ENCODE data around the gene TOM1L1. TPM values are rescaled to one million over a fixed set of nuclear protein-coding genes. Genes with fewer than 3 reads are reported as not detected.

Gene TOM1L1
- total RNA-seq, 4 donors from 2014 or later: 7.1 to 103 (median 55.4) TPM

DNA sequence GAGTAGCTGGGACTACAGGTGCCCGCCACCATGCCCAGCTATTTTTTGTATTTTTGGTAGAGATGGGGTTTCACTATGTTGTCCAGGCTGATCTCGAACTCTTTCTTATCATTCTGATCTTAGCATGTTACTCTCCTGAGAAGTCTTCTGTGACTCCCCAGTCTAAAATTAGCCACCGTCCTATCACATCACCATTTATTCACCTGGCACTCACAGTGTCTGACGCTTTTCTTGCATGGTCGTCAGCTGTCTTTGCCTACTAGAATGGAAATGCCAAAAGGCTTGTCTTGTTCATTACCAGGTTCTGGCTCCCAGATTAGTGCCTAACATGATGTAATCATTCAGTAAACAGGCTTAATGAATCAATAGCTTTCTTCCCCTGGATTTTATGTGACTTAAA, 23.8 kb downstream of the TOM1L1 start:
- TF ChIP-seq EP300 (IDR thresholded peaks at IDR 0.05; ENCODE audit: low read depth) (no peak), POLR2A (IDR thresholded peaks at IDR 0.05) (no peak), POLR2AphosphoS5 (IDR thresholded peaks at IDR 0.05) (no peak)
- TF ChIP-seq, protein P1, sequence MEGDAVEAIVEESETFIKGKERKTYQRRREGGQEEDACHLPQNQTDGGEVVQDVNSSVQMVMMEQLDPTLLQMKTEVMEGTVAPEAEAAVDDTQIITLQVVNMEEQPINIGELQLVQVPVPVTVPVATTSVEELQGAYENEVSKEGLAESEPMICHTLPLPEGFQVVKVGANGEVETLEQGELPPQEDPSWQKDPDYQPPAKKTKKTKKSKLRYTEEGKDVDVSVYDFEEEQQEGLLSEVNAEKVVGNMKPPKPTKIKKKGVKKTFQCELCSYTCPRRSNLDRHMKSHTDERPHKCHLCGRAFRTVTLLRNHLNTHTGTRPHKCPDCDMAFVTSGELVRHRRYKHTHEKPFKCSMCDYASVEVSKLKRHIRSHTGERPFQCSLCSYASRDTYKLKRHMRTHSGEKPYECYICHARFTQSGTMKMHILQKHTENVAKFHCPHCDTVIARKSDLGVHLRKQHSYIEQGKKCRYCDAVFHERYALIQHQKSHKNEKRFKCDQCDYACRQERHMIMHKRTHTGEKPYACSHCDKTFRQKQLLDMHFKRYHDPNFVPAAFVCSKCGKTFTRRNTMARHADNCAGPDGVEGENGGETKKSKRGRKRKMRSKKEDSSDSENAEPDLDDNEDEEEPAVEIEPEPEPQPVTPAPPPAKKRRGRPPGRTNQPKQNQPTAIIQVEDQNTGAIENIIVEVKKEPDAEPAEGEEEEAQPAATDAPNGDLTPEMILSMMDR (IDR thresholded peaks at IDR 0.05): no peak
- Histone ChIP-seq H3K4me3 (no peak overlapping the region), H3K27ac (no peak overlapping the region), H3K36me3 (no peaks in the 10 kb centered on the region), H3K27me3 (no peaks in the 10 kb centered on the region), H3K9me3 (no peaks in the 10 kb centered on the region), H3K4me1 (peaks cover 0 to 5% (median 0%) of the 10 kb centered on the region in 4 donors)
- intact Hi-C loops (cut with DNase I; ENCODE audit: low total_unique reads) (no loop called here), in situ Hi-C loops (cut with MboI; ENCODE audit: low pct_ligation_motif_present in 1 of 4, low pct_unique_long_range_greater_than_20kb in 1 of 4, low sequenced_read_pairs in 3 of 4) (no loop called here)
- DNase-seq: no peak
- 87 to 100% methylated on average over 4 to 5 of the region's 5 CpGs for WGBS, 2 donors (ENCODE audit: low coverage in 1 of 2)

DNA sequence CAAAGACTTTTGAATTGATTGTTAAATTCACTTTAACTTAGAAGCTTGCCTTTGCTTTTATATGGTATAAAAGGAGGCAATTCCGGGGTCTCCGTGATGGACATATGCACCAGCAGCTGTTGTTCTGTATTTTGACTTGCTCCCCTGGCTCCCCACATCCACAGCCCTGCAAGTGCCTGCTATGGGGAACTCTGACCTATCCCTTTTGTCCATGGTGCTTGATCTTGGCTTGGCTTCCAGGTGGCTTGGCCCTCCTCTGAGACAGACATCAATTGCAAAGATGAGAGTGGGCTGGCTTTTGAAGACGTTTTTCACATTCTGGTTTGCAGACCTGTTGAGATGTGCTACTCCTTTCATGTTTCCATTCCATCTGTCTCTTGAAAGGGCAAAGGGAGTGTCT, 26.9 kb downstream of the TOM1L1 start:
- H3K9me3 ChIP-seq: no peaks in the 10 kb centered on the region
- no peak for TF ChIP-seq EP300 (IDR thresholded peaks at IDR 0.05; ENCODE audit: low read depth)
- TF ChIP-seq, protein P1 (IDR thresholded peaks at IDR 0.05): no peak
- TF ChIP-seq POLR2AphosphoS5 (IDR thresholded peaks at IDR 0.05): no peak
- TF ChIP-seq POLR2A (IDR thresholded peaks at IDR 0.05): no peak
- H3K36me3 ChIP-seq: peaks cover 0 to 7% (median 0%) of the 10 kb centered on the region in 4 donors
- intact Hi-C loops (cut with DNase I; ENCODE audit: low total_unique reads): no loop called here
- WGBS, 2 donors (ENCODE audit: low coverage in 1 of 2): 76 to 94% methylated on average over 3 of the region's 3 CpGs
- no peak overlapping the region for H3K4me3 ChIP-seq
- H3K4me1 ChIP-seq: peaks cover 0 to 5% (median 0%) of the 10 kb centered on the region in 4 donors
- DNase-seq: no peak
- in situ Hi-C loops (cut with MboI; ENCODE audit: low pct_ligation_motif_present in 1 of 4, low pct_unique_long_range_greater_than_20kb in 1 of 4, low sequenced_read_pairs in 3 of 4): no loop called here
- no peak overlapping the region for H3K27ac ChIP-seq
- no peaks in the 10 kb centered on the region for H3K27me3 ChIP-seq

DNA sequence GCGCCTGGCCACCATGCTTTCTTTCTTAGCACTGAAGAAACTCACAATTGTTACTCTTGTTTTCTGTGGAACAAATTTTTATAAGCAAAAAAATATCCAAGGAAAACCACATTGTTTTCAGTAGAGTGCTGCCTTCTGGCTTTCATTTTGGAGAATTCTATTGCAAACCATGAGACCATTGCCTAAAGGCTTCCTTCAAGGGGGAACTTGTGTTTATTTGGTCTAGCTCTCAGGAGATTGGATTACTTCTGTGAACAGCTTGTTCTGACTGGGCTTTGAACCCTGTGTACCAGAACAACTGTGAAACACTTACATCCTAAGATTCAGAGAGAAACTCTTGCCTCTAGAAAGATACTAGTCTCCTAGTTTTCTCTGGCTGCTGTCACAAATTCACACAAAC, 32.1 kb downstream of the TOM1L1 start:
- 83% methylated on average over 1 of the region's 1 CpG; no CpG with 5 or more reads in 1 of the 2 donors for WGBS, 2 donors (ENCODE audit: low coverage in 1 of 2)
- Histone ChIP-seq H3K4me3 (no peak overlapping the region), H3K27me3 (no peaks in the 10 kb centered on the region), H3K27ac (peak overlapping the region in 1 of 4 donors; percentile 44), H3K9me3 (no peaks in the 10 kb centered on the region), H3K4me1 (peaks cover 0 to 20% (median 9%) of the 10 kb centered on the region in 4 donors), H3K36me3 (peaks cover 0 to 7% (median 0%) of the 10 kb centered on the region in 4 donors)
- intact Hi-C loops (cut with DNase I; ENCODE audit: low total_unique reads): no loop called here
- no peak for TF ChIP-seq POLR2A (IDR thresholded peaks at IDR 0.05)
- no peak for TF ChIP-seq POLR2AphosphoS5 (IDR thresholded peaks at IDR 0.05)
- TF ChIP-seq, protein P1 (IDR thresholded peaks at IDR 0.05): no peak
- TF ChIP-seq EP300 (IDR thresholded peaks at IDR 0.05; ENCODE audit: low read depth): no peak
- in situ Hi-C loops (cut with MboI; ENCODE audit: low pct_ligation_motif_present in 1 of 4, low pct_unique_long_range_greater_than_20kb in 1 of 4, low sequenced_read_pairs in 3 of 4): no loop called here
- no peak for DNase-seq

- TF ChIP-seq POLR2A (IDR thresholded peaks at IDR 0.05) (no peak), POLR2AphosphoS5 (IDR thresholded peaks at IDR 0.05) (peak in 1 of 3 donors; percentile 19)
- H3K4me3 ChIP-seq: no peak overlapping the region
- 48 to 51% methylated on average over 3 of the region's 3 CpGs for WGBS, 2 donors (ENCODE audit: low coverage in 1 of 2)
- DNase-seq: no peak
- in situ Hi-C loops (cut with MboI; ENCODE audit: low pct_ligation_motif_present in 1 of 4, low pct_unique_long_range_greater_than_20kb in 1 of 4, low sequenced_read_pairs in 3 of 4) (no loop called here), intact Hi-C loops (cut with DNase I; ENCODE audit: low total_unique reads) (no loop called here)
- H3K4me1 ChIP-seq: peaks cover 0 to 20% (median 9%) of the 10 kb centered on the region in 4 donors
- no peaks in the 10 kb centered on the region for H3K27me3 ChIP-seq
- peak overlapping the region; percentile 8 to 62 (median 52) for H3K27ac ChIP-seq
- H3K9me3 ChIP-seq: no peaks in the 10 kb centered on the region
- peaks cover 0 to 7% (median 0%) of the 10 kb centered on the region in 4 donors for H3K36me3 ChIP-seq
Observed at GRCh38 chr17:54933921-54934320, 33.3 kb downstream of the TOM1L1 start.

GRCh38 chr17:54935471-54935870, 34.8 kb downstream of the TOM1L1 start:
- no peak overlapping the region for H3K4me3 ChIP-seq
- intact Hi-C loops (cut with DNase I; ENCODE audit: low total_unique reads): no loop called here
- H3K27me3 ChIP-seq: no peaks in the 10 kb centered on the region
- TF ChIP-seq POLR2AphosphoS5 (IDR thresholded peaks at IDR 0.05) (no peak), EP300 (IDR thresholded peaks at IDR 0.05; ENCODE audit: low read depth) (no peak), POLR2A (IDR thresholded peaks at IDR 0.05) (no peak)
- TF ChIP-seq, protein P1 (IDR thresholded peaks at IDR 0.05): no peak
- 73 to 77% methylated on average over 4 to 5 of the region's 5 CpGs for whole genome bisulfite sequencing, 2 donors (ENCODE audit: low coverage in 1 of 2)
- H3K36me3 ChIP-seq: peaks cover 0 to 4% (median 0%) of the 10 kb centered on the region in 4 donors
- in situ Hi-C loops (cut with MboI; ENCODE audit: low pct_ligation_motif_present in 1 of 4, low pct_unique_long_range_greater_than_20kb in 1 of 4, low sequenced_read_pairs in 3 of 4): no loop called here
- H3K9me3 ChIP-seq: no peaks in the 10 kb centered on the region
- DNase-seq: no peak
- peak overlapping the region; percentile 8 to 62 (median 52) for H3K27ac ChIP-seq
- H3K4me1 ChIP-seq: peaks cover 0 to 20% (median 7%) of the 10 kb centered on the region in 4 donors

Measured in transverse colon (tissue), 4 donors.